Activated effector memory CD4-positive, alpha-beta T cell treated with Interleukin-2 at 50 U/mL for 16 hours (primary cell): ENCODE data around the gene PIK3CD.

Source experiments
- DNase-seq: peaks from one replicate; pipeline ENCODE4 v3.0.0-alpha.2; 2020

PIK3CD gene

DNA sequence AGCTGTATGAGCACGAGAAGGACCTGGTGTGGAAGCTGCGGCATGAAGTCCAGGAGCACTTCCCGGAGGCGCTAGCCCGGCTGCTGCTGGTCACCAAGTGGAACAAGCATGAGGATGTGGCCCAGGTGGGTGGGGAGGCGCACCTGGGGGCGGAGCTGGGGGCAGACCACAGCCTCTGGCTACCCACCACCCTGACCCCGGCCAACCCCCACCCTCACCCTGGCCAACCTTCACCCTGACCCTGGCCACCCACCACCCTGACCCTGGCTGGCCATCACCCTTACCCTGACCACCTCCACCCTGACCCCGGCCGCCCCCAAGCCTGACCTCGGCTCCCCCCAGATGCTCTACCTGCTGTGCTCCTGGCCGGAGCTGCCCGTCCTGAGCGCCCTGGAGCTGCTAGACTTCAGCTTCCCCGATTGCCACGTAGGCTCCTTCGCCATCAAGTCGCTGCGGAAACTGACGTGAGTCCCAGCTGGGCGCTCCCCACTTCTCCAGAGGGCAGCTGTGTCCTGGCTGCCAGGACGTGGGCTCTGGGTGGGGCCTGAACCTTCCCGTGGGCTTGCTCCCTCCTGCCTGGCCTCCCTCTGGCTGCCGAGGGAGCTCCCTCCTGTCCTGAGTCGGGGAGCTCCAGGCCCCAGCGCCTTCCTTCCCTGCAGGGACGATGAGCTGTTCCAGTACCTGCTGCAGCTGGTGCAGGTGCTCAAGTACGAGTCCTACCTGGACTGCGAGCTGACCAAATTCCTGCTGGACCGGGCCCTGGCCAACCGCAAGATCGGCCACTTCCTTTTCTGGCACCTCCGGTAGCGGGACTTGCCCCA is 69.5 kb downstream of the PIK3CD start:
- DNase-seq: no peak

DNA sequence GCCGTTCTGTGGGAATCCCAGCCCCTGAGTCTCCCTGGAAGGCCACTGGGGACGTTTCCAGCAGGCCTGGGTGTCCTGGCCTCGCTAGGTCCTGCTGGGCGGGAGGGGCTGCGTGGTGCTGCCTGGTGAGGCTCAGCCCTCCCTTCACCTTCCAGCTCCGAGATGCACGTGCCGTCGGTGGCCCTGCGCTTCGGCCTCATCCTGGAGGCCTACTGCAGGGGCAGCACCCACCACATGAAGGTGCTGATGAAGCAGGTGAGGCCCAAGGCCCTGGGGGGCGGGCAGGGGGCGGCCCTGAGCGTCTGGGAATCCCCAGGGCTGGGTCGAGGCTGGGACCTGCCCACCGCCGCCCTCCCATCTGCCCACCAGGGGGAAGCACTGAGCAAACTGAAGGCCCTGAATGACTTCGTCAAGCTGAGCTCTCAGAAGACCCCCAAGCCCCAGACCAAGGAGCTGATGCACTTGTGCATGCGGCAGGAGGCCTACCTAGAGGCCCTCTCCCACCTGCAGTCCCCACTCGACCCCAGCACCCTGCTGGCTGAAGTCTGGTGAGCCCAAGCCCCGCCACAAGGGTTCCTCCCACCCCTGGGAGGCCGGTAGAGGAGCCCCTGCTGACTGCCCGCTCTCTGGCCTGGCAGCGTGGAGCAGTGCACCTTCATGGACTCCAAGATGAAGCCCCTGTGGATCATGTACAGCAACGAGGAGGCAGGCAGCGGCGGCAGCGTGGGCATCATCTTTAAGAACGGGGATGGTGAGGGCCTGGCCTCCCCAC is 70.3 kb downstream of the PIK3CD start:
- peak; percentile 59 for DNase-seq

DNA sequence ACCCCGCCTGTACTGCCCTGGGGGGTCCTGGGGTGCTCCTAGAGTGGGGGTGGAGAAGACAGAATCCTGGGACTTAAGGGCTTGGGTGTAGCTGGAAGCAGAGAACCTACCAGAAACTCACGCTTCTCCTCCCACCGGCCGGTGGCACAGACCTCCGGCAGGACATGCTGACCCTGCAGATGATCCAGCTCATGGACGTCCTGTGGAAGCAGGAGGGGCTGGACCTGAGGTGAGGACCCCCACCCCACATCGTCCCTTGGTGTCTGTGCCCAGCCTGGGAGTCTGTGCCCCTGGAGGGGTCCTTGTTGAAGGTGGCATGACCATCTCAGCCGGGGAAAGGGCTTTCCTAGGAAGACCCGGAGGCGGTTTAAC is 70.8 kb downstream of the PIK3CD start:
- DNase-seq: no peak

DNA sequence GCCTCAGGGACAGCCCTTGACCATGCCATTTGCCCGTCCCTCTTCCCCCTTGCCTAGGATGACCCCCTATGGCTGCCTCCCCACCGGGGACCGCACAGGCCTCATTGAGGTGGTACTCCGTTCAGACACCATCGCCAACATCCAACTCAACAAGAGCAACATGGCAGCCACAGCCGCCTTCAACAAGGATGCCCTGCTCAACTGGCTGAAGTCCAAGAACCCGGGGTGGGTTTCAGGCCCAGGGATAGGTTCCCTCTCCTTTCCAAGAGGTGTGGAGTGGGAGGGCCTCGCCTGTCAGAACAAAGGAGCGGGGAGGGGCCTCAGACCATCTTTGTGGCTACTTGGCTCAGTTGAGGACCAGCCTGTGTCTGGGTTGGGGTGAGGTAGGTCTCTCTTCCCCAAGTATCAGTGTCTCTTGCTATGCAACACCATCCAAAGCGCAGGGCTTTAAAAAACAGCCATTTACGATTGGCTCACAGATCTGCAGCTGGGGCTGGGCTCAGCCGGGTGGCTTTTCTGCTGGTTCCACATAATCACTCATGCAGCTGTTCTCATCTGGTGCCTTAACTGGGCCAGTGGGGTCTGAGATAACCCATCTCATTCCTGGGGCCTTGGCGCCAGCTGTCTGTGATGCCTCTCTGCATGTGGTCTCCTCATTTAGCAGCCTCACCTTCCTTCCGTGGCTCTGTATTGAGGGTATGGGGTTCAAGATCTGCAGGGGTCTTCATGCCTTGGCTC is 71.7 kb downstream of the PIK3CD start:
- DNase-seq: no peak

DNA sequence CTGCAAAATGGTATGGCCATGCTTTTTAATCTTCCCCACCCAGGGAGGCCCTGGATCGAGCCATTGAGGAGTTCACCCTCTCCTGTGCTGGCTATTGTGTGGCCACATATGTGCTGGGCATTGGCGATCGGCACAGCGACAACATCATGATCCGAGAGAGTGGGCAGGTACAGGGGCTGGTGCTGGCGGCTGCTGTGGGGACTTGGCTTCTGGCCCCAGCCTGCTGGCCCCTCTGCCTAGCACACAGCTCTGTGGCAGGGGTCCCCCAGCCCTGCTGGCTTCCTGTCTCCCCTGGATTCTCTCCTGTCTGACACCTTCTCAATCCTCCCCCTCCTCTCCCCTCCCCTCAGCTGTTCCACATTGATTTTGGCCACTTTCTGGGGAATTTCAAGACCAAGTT is 72.4 kb downstream of the PIK3CD start:
- DNase-seq: no peak

DNA sequence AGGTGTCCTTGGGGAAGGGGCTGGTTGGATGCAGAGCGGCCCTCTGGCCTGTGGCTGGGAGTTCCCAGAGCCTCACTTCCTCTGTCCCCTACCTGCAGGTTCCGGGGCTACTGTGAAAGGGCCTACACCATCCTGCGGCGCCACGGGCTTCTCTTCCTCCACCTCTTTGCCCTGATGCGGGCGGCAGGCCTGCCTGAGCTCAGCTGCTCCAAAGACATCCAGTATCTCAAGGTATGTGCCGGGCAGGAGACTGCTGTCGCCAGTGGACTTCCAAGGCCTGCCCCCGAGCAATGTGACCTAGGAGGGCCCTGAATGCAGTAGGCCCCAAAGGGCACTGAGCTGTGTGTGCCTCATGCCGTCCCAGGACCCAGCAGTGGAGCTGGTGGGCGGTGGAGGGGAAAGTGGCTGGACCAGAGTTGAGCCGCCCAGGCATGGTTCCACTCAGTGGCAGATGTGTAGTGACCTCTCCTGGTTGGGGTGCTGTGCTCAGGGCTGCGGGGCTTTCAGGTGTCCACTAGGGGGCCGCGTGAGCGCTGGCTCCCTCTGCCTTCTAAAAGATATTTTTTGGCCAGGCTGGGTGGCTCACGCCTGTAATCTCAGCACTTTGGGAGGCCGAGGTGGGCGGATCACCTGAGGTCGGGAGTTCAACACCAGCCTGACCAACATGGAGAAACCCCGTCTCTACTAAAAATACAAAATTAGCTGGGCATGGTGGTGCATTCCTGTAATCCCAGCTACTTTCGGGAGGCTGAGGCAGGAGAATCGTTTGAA is 73.4 kb downstream of the PIK3CD start:
- DNase-seq: peak; percentile 58

DNA sequence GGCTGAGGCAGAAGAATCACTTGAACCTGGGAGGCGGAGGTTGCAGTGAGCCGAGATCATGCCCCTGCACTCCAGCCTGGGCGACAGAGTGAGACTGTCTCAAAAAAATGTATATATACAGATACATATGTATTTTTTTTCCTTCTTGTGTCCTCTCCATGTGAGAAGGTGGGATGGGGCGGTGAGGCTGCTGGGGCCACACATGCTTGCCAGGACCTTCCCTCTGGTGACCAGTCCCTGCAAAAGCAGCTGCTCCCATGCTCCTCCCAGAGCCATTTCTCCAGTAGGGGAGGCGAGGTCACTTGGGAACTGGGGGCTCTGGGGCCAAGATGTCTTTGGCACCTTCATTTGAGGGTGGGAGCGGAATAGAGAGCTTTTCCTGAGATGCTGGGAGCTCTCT is 74.9 kb downstream of the PIK3CD start:
- DNase-seq: no peak

DNA sequence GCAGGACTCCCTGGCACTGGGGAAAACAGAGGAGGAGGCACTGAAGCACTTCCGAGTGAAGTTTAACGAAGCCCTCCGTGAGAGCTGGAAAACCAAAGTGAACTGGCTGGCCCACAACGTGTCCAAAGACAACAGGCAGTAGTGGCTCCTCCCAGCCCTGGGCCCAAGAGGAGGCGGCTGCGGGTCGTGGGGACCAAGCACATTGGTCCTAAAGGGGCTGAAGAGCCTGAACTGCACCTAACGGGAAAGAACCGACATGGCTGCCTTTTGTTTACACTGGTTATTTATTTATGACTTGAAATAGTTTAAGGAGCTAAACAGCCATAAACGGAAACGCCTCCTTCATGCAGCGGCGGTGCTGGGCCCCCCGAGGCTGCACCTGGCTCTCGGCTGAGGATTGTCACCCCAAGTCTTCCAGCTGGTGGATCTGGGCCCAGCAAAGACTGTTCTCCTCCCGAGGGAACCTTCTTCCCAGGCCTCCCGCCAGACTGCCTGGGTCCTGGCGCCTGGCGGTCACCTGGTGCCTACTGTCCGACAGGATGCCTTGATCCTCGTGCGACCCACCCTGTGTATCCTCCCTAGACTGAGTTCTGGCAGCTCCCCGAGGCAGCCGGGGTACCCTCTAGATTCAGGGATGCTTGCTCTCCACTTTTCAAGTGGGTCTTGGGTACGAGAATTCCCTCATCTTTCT is 75.5 kb downstream of the PIK3CD start:
- no peak for DNase-seq

DNA sequence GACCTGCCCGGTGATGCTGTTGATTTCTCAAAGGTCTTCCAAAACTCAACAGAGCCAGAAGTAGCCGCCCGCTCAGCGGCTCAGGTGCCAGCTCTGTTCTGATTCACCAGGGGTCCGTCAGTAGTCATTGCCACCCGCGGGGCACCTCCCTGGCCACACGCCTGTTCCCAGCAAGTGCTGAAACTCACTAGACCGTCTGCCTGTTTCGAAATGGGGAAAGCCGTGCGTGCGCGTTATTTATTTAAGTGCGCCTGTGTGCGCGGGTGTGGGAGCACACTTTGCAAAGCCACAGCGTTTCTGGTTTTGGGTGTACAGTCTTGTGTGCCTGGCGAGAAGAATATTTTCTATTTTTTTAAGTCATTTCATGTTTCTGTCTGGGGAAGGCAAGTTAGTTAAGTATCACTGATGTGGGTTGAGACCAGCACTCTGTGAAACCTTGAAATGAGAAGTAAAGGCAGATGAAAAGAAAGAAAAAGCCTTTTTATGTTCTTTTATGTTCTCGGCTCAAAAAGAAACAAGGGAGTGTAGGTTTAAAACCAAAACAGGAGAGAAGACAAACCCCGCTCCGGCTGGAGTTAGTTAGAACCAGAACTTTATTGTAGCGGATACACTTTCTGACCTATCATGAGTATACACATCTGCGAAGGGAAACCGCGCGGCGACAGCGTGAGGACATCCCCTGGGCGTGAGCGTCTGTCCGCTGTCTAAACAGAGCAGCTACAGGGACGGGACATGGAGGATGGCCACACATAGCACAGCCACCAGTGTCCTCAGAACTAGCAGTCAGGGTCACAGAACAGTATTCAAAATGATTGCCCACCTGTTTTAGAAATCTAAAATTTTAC is 77.1 kb downstream of the PIK3CD start:
- peak; percentile 31 for DNase-seq

DNA sequence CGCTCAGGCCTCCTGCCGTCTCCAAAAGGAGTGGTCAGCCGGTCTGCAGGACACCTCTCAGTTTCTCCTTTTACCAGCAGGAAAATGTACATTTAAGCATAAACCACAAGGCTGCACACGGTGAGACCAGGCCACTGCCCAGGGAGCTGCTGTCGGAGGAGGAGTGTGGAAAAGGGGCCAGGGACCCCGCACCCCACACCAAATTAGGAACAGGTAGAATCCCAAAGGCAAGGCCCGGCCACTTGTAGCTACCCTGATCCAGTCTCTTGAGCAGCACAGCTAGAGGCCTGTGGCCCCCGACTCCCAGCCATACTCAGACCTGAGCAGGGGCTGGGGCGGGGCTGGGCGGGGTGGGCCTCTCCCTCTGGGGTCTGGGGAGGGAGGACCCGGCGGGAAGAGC is 78.0 kb downstream of the PIK3CD start:
- no peak for DNase-seq

DNA sequence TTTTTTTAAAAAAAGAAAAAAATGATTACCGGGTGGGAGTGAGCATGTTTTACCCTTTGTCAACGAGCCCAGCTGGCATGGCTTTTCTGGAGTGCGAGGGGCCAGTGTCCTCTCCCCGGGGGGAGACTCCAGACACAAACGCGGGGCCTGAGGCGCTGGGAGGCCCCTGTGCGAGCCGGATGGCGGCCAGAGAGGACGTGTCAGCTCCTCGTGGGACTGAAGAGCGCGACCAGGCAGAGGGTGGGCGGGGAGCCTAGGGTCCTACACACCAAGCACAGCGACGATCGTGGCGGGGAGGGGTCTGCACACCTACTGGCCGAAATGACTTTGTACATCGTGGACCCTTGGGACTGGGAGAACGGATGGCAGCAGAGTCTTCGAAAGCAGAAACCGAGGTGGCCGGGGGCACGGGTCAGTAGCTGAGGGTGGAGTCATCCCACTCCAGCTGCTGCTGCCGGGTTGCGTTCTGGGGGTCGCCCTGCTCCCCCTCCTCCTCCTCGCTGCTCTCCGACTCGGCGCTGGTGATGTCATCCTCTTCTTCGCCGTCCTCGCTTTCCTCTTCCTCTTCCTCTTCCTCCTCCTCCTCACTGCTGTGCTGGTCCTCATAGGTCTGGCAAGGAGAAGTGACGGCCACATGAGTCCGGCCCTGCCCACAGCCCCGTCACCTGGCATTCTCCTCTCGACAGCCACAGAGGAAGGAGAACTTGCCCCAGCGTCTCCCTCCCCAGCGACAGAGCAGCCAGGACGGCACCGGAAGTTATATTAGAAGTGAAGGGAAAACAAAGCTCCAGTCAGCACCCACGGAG is 78.8 kb downstream of the PIK3CD start:
- no peak for DNase-seq

DNA sequence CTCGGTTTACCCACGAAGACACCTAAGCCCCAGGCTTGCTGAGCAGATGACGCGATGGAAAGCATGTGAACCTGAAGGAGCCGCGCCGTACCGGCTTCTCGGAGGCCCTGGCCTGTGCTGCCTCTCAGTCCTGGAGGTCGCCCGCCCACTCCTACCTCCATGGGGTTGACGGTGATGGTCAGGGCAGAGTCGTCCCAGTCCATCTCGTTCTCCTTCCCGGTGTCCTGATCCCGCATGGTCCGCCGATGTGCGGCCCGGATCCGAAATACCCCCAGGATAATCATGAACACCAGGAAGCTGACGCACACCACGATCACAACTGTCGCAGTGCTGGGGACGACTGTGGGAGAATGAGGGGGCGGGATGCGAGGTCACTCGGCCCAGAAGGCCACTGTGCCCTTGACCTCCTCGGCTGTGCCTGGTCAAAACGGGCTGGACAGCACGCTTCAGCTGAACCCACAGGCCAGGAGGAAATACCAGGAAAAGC is 79.6 kb downstream of the PIK3CD start:
- no peak for DNase-seq

DNA sequence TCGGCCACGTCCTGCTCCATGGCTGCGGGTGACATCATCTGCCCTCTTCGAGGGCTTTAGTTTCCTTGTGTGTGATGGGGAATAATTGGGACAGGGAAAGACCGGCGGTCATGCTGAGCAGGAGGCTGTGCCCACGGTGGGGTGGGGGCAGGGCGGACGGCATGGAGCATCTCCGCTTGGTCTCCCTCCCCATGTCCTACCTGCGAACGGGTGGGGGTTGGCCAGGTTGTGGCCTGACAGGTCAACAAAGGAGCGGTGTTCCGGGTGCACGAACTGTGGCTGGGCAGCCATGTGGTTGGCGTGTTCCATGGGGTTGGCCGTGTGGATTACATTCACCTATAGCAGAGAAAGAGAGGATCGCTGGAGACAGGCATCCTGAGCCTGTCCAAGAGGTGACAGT is 80.0 kb downstream of the PIK3CD start:
- no peak for DNase-seq

DNA sequence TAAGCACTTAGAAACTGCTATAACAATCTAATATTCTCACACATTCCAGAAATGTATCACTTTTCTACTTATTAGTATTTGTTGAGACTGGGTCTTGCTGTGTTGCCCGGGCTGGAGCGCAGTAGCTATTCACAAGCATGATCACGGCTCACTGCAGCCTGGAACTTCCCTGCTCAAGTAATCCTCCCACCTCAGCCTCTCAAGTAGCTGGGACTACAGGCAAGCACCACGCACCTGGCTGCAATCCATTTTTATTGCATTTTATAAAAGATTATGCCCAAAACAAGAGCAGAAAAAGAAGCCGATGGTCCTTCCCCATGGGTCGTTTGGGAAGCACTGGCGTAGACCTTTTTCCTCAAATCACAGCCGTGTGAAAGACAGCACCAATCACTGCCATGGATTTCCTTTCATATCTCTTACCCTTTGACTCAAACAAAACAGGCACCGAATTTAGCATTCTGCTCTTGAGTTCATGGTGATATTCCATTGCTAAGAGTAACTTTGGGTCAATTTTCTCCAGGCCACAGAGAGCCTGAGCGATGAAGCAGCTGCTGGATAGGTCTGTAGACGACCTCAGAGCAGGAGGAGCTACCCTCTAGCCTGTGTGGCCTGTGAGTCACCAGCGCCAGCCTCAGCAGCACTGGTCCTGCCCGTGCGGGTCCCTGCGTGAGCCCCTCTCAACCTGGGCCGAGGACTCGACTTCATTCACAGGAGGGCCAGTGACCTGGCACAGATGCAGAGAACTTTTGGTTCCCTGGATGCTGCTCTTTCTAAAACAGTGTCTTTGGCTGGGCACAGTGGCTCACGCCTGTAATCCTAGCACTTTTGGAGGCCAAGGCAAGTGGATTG is 80.8 kb downstream of the PIK3CD start:
- DNase-seq: no peak

DNA sequence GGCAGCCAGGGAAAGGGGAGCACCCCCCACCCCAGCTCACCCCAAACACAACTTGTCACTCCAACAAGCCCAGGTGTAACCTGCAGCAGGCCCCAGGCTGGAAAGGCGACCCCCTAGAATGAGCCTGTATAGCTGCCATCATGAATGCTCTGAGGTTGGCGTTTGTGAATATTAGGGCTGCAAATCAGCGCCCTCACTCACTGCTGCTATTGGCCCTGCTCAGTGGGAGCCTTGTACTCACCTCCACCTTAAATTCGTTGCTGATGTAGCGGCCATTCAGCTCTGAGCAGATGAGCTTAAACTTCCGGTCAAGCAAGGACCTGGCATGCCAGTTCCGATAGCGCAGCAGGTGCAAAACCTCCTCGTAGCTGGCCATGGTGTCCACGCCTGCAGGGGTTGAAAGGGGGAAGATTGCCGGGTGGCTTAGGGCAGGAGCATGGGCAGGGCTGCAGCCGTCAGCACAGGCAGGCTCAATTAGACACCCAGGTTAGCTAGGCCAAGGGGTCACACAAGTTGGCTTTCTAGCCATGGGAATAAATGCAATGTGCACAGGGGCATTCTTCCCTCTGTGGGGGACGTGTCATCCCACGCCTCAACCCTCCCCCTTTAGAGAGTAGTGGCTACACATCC is 81.7 kb downstream of the PIK3CD start:
- DNase-seq: no peak

DNA sequence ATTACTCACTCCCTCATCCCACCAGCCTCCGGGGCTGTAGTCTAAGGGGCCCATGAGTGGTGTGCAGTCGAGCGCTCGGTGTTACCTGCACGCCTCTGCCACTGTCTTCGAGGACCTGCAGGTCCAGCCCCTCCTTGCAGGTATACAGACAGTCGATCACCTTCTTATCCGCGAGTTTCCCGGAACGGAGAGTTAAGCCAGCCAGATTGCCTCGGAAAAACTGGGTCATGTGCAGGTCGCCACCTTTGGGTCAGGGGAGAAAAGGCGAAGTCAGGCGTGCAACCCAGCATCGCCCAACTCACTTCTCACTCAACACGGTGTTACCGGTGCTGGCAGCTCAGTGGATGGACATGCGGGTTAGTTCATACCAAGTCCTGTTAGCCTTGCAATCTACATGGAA is 84.3 kb downstream of the PIK3CD start:
- no peak for DNase-seq

DNA sequence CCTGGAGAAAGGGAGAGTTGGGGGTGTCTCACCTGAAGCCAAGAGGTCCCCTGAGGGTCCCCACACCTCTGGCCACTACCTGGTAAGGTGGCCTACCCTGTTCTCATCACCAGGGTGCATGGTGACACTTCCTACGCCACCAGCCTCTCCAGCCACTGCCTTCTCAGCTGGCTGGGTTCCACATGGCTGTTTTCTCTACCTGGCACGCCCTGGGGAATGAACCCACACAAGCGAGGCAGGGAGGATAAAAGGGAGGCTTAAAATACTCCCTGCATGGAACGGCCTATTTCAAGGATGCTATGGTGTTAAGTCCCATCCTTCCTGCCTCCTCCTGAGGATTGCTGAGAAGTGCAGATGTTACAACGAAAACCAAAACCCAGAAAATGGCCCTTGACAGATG is 84.7 kb downstream of the PIK3CD start:
- DNase-seq: no peak

DNA sequence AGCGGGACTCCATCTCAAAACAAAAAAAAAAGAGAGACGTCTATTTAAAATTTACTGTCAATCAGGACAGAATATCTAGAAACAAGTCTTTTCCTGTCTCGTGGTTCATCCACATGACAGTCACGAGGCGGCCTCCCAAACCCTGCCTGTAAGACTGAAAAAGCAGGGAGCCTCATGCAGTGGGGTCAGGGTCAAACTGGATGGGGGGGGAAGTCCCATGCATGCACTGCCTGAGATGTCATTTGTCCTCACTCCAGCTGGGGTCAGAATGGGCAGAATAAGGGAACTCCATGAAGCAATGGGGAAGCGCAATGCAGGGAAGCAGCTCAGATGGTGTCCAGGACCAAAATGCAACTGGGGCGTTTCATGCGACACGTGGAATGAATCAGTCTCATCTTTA is 85.5 kb downstream of the PIK3CD start:
- no peak for DNase-seq

DNA sequence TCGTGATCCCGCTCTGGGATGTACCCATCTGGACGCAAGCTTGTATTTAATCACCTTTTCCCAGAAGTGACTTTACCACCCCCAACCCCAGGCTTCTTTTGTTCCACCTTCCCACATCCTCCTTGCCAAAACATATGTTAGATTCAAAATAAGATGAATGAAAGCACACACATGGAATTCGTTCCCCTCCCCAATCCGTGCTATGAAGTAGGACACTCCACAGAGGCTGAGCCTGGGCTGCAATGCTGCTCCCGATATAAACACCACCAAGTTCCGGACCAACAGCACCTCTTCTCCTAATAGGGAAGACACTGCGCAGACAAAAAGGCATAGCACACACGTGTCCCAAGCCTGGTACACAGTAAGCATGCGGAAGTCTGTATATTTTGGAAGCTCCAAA is 86.1 kb downstream of the PIK3CD start:
- no peak for DNase-seq
